ENCODE results near the gene CRMP1.

Gene CRMP1

DNA sequence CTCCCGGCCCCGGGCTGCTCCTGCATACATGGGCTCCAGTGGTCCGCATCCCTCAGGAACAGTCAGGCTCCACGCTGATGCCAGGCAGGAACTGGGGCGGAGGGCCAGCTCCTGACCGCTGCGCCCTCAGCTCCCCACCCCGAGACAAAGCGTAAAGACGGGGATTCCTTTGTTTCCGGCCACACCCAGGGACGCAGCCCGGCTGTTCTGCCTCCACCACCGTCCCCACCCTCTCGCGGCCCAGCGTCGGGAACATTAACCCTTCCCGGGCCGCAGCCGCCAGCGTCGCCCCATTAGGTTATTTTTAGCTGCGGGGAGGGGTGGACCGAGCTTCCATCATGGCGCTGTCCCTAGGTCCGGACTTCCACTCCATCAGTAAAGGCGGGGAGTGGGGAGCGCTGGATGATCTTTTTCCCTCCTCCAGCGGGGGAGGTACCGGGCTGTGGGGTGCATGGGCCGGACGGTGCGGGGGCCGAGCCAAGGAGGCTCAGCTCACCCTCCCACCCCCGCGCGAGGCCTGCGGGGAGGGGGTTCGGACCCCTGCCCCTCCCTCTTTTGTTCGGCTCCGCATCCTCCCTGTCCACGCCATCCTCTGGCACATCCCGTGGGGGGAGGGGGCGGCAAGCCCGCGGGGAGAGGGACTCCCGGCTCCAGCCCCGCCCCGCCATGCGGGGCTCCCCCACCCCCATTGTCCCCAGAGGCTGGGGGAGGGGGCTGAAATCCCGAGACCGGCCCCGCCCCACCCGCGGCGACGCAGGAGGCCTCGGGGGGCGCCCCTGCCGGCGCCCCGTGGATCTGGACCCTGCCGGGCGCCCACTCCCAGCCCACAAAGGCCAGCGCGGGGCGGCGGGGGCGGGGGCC is 5.3 kb downstream of the CRMP1 start:
- peak overlapping the region; percentile 64 for H3K27ac ChIP-seq
- TF ChIP-seq CTCF (conservative IDR thresholded peaks at IDR 0.05) = no peak; the same call in 1 of the 2 replicates

GRCh38 chr4:5887011-5887360 is 5.9 kb downstream of the CRMP1 start:
- no peak for TF ChIP-seq CTCF (conservative IDR thresholded peaks at IDR 0.05)
- H3K27ac ChIP-seq = no peak overlapping the region

- no peak overlapping the region for H3K27ac ChIP-seq
- TF ChIP-seq CTCF (conservative IDR thresholded peaks at IDR 0.05) = no peak
Measured at GRCh38 chr4:5885733-5886132, 7.2 kb downstream of the CRMP1 start.

DNA sequence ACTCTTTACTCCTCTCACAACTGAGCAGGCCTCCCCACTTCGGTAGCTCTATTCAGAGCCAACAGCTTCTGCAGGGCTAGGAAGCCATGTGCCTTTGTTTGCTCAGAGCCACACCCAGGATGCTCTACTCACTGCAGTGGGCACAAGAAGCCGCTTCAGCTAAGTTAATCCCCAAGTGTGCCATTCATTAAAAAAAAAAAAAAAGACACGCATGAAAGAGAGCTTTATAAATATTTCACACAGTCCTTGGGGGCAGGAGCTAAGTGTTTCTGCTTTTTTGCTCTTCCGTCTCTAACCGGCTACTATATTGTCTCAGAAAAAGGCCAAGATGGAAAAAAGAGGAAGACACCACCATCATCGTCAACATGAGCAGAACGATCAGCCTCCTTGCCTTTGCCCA is 8.1 kb downstream of the CRMP1 start:
- no peak overlapping the region for H3K27ac ChIP-seq
- TF ChIP-seq CTCF (conservative IDR thresholded peaks at IDR 0.05) = no peak

DNA sequence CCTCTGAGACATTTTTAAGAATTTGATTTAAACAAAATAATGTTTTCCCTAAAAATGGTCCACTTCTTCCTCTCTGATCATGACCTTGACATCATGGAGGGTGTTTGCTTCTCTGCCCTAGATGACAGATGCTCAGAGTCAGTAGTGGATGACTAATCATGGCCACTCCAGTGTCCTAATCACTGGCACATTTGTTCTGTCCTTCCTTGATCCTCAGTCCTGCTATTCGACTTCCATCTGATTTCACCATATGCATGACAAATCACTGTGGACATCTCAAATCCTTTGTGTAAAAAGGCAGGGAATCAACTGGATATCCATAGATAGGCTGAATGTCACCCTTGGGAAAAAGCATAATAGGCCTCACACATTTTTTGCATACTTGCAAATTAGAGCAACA is 9.0 kb downstream of the CRMP1 start:
- H3K27ac ChIP-seq = no peak overlapping the region
- TF ChIP-seq CTCF (conservative IDR thresholded peaks at IDR 0.05) = no peak

DNA sequence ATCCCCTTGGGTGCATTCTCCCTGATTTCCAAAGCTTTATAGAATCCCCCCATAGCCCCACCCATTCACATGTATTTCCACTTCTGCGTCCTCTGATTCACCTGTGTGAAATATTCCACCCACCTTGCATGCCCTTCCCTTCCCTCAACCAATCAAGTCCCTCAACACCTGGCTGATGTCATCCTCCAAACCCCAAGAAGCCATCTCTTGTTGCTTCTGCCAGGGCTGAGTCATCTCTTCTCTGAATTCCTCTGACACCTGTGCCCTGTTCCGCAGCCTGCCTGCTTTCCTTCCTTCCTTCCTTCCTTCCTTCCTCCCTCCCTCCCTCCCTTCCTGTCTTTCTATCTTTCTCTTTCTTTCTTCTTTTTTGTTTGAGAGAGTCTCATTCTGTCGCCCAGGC is 9.9 kb downstream of the CRMP1 start:
- no peak overlapping the region for H3K27ac ChIP-seq
- no peak for TF ChIP-seq CTCF (conservative IDR thresholded peaks at IDR 0.05)

DNA sequence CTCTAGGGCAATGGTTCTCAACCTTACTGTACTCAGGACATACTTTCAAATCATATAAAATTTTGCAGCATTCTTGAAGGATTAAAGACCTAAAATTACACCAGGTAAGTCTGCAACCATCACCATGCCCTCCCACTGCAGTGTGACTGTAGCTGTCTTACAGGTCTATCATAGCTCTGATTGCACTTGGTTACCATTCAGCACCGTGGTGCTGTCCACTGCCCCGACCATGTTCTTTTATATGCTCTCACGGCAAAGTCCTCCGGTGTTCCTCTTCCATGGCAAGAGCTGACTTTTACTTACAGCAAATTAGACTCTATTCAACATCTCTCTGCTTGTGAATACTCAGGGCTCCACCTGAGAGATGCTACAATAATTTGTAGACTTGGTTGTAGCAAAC is 11.5 kb downstream of the CRMP1 start:
- TF ChIP-seq CTCF (conservative IDR thresholded peaks at IDR 0.05) = no peak
- no peak overlapping the region for H3K27ac ChIP-seq

All from VCaP (cell line).